SK-N-SH (cell line): ENCODE results near the gene ULK1. TPM values are rescaled to one million over a fixed set of nuclear protein-coding genes. Genes with fewer than 3 reads are reported as not detected.

Experiments
- CTCF ChIA-PET: fragments of 300-600, 350-600 bp; formaldehyde crosslinking; extraction: SDS; loops from one replicate; lab custom pipeline; 2021; lab: Yijun Ruan, JAX
- POLR2A ChIA-PET: fragments of 350-600 bp; sonication (Branson Sonifier 250); formaldehyde crosslinking; extraction: SDS; loops from one replicate; lab custom pipeline; 2020; ENCODE audit warnings: antibody characterized with exemption, inconsistent platforms; lab: Yijun Ruan, JAX
- DNase-seq: peaks from one replicate; pipeline ENCODE4 v3.0.0; 2012
- H2AFZ ChIP-seq: fragments of 200-600 bp; sonication (generic); 2 replicates; pipeline ENCODE4 v1.8.1; 2016; ENCODE audit warnings: antibody characterized with exemption, mild to moderate bottlenecking, low read depth
- H3F3A ChIP-seq: fragments of 200-600 bp; sonication (generic); replicated peaks from 2 replicates; pipeline ENCODE3; 2016; ENCODE audit warnings: antibody characterized with exemption, mild to moderate bottlenecking; ENCODE audit not compliant: insufficient read depth
- H3K27ac ChIP-seq, 2 experiments: fragments of 200-500 bp in 1 of 2; fragments of 200-600 bp in 1 of 2; sonication (Bioruptor generic) in 1 of 2; sonication (generic), shearing (Covaris generic) in 1 of 2; 2 replicates each; pipeline versions ENCODE4 v1.5.1 to v1.6.1; 2014 to 2016; ENCODE audit warnings: low read depth in 2 of 2, inconsistent platforms in 1 of 2, low read length in 1 of 2, mild to moderate bottlenecking in 1 of 2, mixed read lengths in 1 of 2
- H3K27me3 ChIP-seq: fragments of 200-600 bp; sonication (generic), shearing (Covaris generic); 2 replicates; pipeline ENCODE4 v1.6.1; 2016; ENCODE audit warnings: mixed run types; ENCODE audit not compliant: insufficient read depth
- H3K36me3 ChIP-seq, 2 experiments: fragments of 200-500 bp in 1 of 2; fragments of 200-600 bp in 1 of 2; sonication (Bioruptor generic) in 1 of 2; sonication (generic) in 1 of 2; replicated peaks in 1 of 2; 2 replicates each; pipeline versions ENCODE3 to v1.5.1; 2014 to 2016; ENCODE audit warnings: low read length in 1 of 2, mild to moderate bottlenecking in 1 of 2; ENCODE audit not compliant: insufficient read depth in 2 of 2, control insufficient read depth in 1 of 2
- H3K4me1 ChIP-seq, 2 experiments: fragments of 200-500 bp in 1 of 2; fragments of 200-600 bp in 1 of 2; sonication (Bioruptor generic) in 1 of 2; sonication (generic), shearing (Covaris generic) in 1 of 2; 2 replicates each; pipeline versions ENCODE4 v1.5.1 to v1.6.1; 2014 to 2016; ENCODE audit warnings: low read depth in 1 of 2, low read length in 1 of 2, mixed run types in 1 of 2; ENCODE audit not compliant: insufficient read depth in 2 of 2, control insufficient read depth in 1 of 2
- H3K4me2 ChIP-seq: fragments of 200-600 bp; sonication (generic), shearing (Covaris generic); 2 replicates; pipeline ENCODE4 v1.6.1; 2017; ENCODE audit warnings: mixed run types
- H3K4me3 ChIP-seq, 2 experiments: fragments of 200-500 bp in 1 of 2; fragments of 200-600 bp in 1 of 2; sonication (Bioruptor generic) in 1 of 2; sonication (generic), shearing (Covaris generic) in 1 of 2; 2 replicates each; pipeline versions ENCODE4 v1.5.1 to v1.8.1; 2014 to 2016; ENCODE audit warnings: low read depth in 2 of 2, inconsistent platforms in 1 of 2, low read length in 1 of 2, mild to moderate bottlenecking in 1 of 2, mixed read lengths in 1 of 2, moderate library complexity in 1 of 2
- H3K79me2 ChIP-seq: fragments of 200-600 bp; sonication (generic); 2 replicates; pipeline ENCODE4 v1.8.1; 2017; ENCODE audit warnings: mild to moderate bottlenecking; ENCODE audit not compliant: insufficient read depth
- H3K9ac ChIP-seq: fragments of 200-600 bp; sonication (generic); 2 replicates; pipeline ENCODE4 v1.6.1; 2017; ENCODE audit warnings: mixed run types
- H3K9me2 ChIP-seq: fragments of 200-600 bp; sonication (generic); 2 replicates; pipeline ENCODE4 v1.6.1; 2017; ENCODE audit warnings: mixed run types
- H3K9me3 ChIP-seq: fragments of 200-600 bp; sonication (generic); 2 replicates; pipeline ENCODE4 v1.6.1; 2017; ENCODE audit warnings: mixed run types, mild to moderate bottlenecking, moderate library complexity
- H4K20me1 ChIP-seq: fragments of 200-600 bp; sonication (generic); 2 replicates; pipeline ENCODE4 v1.6.1; 2017; ENCODE audit warnings: mild to moderate bottlenecking, mixed run types; ENCODE audit not compliant: insufficient read depth
- EP300 ChIP-seq, 2 experiments: IDR thresholded peaks; 2 replicates each; pipeline versions ENCODE4 v1.4.0 to v1.6.1; 2012; ENCODE audit warnings: borderline replicate concordance in 1 of 2, low read depth in 1 of 2, low read length in 1 of 2
- FOXM1 ChIP-seq: IDR thresholded peaks from 2 replicates; pipeline ENCODE4 v1.4.0; 2012; ENCODE audit warnings: low read depth, mild to moderate bottlenecking
- GATA2 ChIP-seq: sonication (generic); formaldehyde crosslinking; IDR thresholded peaks from 2 replicates; pipeline ENCODE4 v1.5.0; 2020; ENCODE audit warnings: mild to moderate bottlenecking, missing genetic modification reagents
- IRF3 ChIP-seq: fragments of 150-350 bp; IDR thresholded peaks from 2 replicates; pipeline ENCODE4 v1.6.1; 2016; ENCODE audit warnings: mild to moderate bottlenecking, low read depth, low read length
- MAX ChIP-seq: IDR thresholded peaks from 2 replicates; pipeline ENCODE4 v1.4.0; 2012; ENCODE audit warnings: low read depth
- MEF2A ChIP-seq: IDR thresholded peaks from 2 replicates; pipeline ENCODE4 v1.4.0; 2012; ENCODE audit warnings: low read depth, borderline replicate concordance
- MXI1 ChIP-seq: IDR thresholded peaks from 2 replicates; pipeline ENCODE4 v1.6.1; 2012; ENCODE audit warnings: mild to moderate bottlenecking, low read depth, low read length, improper control_type of control experiment
- NFIC ChIP-seq: IDR thresholded peaks from 2 replicates; pipeline ENCODE4 v1.4.0; 2012; ENCODE audit warnings: borderline replicate concordance
- NRF1 ChIP-seq: IDR thresholded peaks from 2 replicates; pipeline ENCODE4 v1.6.1; 2012; ENCODE audit warnings: low read depth, mild to moderate bottlenecking, low read length
- POLR2AphosphoS5 ChIP-seq: IDR thresholded peaks from 2 replicates; pipeline ENCODE4 v1.6.1; 2012; ENCODE audit warnings: low read depth, low read length
- RAD21 ChIP-seq: IDR thresholded peaks from 2 replicates; pipeline ENCODE4 v1.6.1; 2012; ENCODE audit warnings: mild to moderate bottlenecking, low read length
- RCOR1 ChIP-seq: fragments of 150-350 bp; IDR thresholded peaks from 2 replicates; pipeline ENCODE4 v1.6.1; 2017; ENCODE audit warnings: antibody characterized with exemption, low read length
- REST ChIP-seq: IDR thresholded peaks from 2 replicates; pipeline ENCODE4 v1.6.1; 2012; ENCODE audit warnings: mild to moderate bottlenecking, low read depth, low read length, moderate library complexity
- RFX5 ChIP-seq: IDR thresholded peaks from 2 replicates; pipeline ENCODE4 v1.6.1; 2012; ENCODE audit warnings: mild to moderate bottlenecking, improper control_type of control experiment, low read length
- RXRA ChIP-seq: IDR thresholded peaks from 2 replicates; pipeline ENCODE4 v1.4.0; 2012; ENCODE audit warnings: low read depth, mild to moderate bottlenecking, borderline replicate concordance
- SIN3A ChIP-seq: IDR thresholded peaks from 2 replicates; pipeline ENCODE4 v1.6.1; 2012; ENCODE audit warnings: low read depth, mild to moderate bottlenecking, low read length, moderate library complexity, borderline replicate concordance
- SMC3 ChIP-seq: IDR thresholded peaks from 2 replicates; pipeline ENCODE4 v1.6.1; 2012; ENCODE audit warnings: low read depth, low read length, improper control_type of control experiment
- YY1 ChIP-seq: IDR thresholded peaks from 2 replicates; pipeline ENCODE4 v1.4.0; 2012; ENCODE audit warnings: low read depth, mild to moderate bottlenecking
- ZBTB33 ChIP-seq: IDR thresholded peaks from 2 replicates; pipeline ENCODE4 v1.4.0; 2012; ENCODE audit warnings: low read depth, borderline replicate concordance
- WGBS: methylation state at CpG from one replicate; pipeline ENCODE4 v1.1.6; 2017; ENCODE audit warnings: low lambda C conversion rate; 5-methylcytosine and 5-hydroxymethylcytosine counted together
- polyA plus RNA-seq, 3 experiments: library from polyadenylated mRNA; depleted of rRNA; stranded (reverse); fragments of >200 nt; gene quantifications; 2 replicates each; pipeline ENCODE4 v1.2.3, GENCODE V29; 2012

ULK1 gene
- polyA plus RNA-seq, 1 of the 3 experiments (the other 2 are of a cell fraction), result 10.7 TPM

- Histone ChIP-seq H3K79me2 (peaks cover 89% of the 10 kb centered on the region), H3K4me2 (no peak overlapping the region)
- ChIA-PET POLR2A (no interaction called here), CTCF (interaction anchor here (0.8 to 1.6 kb wide), 2 partner anchors 13 to 212 kb away, joined by 3 to 4 read pairs; partner anchors contain the start of gene EP400)
- no peak for DNase-seq
- TF ChIP-seq SIN3A (no peak), MEF2A (no peak), RFX5 (no peak), RAD21 (no peak), REST (no peak), MAX (no peak), FOXM1 (no peak), RCOR1 (no peak), SMC3 (no peak), POLR2AphosphoS5 (no peak), NRF1 (no peak), EP300 (IDR thresholded peaks at IDR 0.05; ENCODE audit: borderline replicate concordance in 1 of 2, low read depth in 1 of 2, low read length in 1 of 2) (no peak), GATA2 (CRISPR knock-in tag) (no peak), YY1 (no peak), RXRA (no peak), ZBTB33 (no peak), NFIC (no peak), IRF3 (no peak), MXI1 (no peak)
- TF ChIP-seq, all 33 proteins: peak for 0
- Histone ChIP-seq H4K20me1 (peaks cover 84% of the 10 kb centered on the region), H3K27ac (no peak overlapping the region), H3K9ac (no peak overlapping the region), H3K36me3 (peaks cover 15 to 18% of the 10 kb centered on the region in 2 experiments), H3K4me1 (peaks cover 8 to 17% of the 10 kb centered on the region in 2 experiments; a peak in 2 of 4 replicates), H3F3A (peaks cover 10% of the 10 kb centered on the region), H3K9me3 (no peaks in the 10 kb centered on the region), H3K4me3 (no peak overlapping the region), H3K9me2 (no peaks in the 10 kb centered on the region), H3K27me3 (no peaks in the 10 kb centered on the region), H2AFZ (no peak overlapping the region)
- WGBS, result 93% methylated on average over 4 of the region's 4 CpGs
These were observed 69.0 kb downstream of the ULK1 start for GRCh38 chr12:131963381-131963780.
